ENCODE measurements around the gene P2RX5. TPM values are rescaled to one million over a fixed set of nuclear protein-coding genes. Genes with fewer than 3 reads are reported as not detected.
A peak's percentile ranks its signal among the peaks of the same experiment; 100 is the strongest.

P2RX5 gene
- total and polyA plus RNA-seq, 2 donors (not counting 3 experiments of a cell fraction or from before 2014, with no cell fraction given): 0.19 to 0.22 TPM

GRCh38 chr17:3732210-3732621 is 36.3 kb upstream of the P2RX5 start:
- H3K4me1 ChIP-seq (ENCODE audit: control insufficient read depth, extremely low read depth, insufficient read depth, low read length): no peaks in the 10 kb centered on the region
- no peak for TF ChIP-seq GATA2 (IDR thresholded peaks at IDR 0.05; ENCODE audit: insufficient read depth, insufficient read length, low read depth, low read length)
- dilution Hi-C loops (cut with MboI; ENCODE audit: extremely low pct_ligation_motif_present, low sequenced_read_pairs): no loop called here
- H3K9ac ChIP-seq (replicated peaks; ENCODE audit: extremely low read depth, insufficient read depth, low read length): no peak overlapping the region
- H2AFZ ChIP-seq (ENCODE audit: low read depth, low read length): no peak overlapping the region
- H4K20me1 ChIP-seq (replicated peaks; ENCODE audit: control insufficient read depth, extremely low read depth, insufficient read depth, low read length): no peaks in the 10 kb centered on the region
- no peak overlapping the region for H3K27ac ChIP-seq (ENCODE audit: insufficient read depth, low read depth, low read length)
- H3K4me3 ChIP-seq (replicated peaks in 1 of 3; ENCODE audit: insufficient read depth in 1 of 3, low read depth in 1 of 3, low read length in 3 of 3): no peak overlapping the region
- POLR2A ChIA-PET: interaction anchor here (0.6 kb wide), 1 partner anchor 105 kb away, joined by 3 read pairs; no protein-coding TSS in a partner anchor
- peaks cover 0 to under 1% of the 10 kb centered on the region in 2 experiments for H3K27me3 ChIP-seq (ENCODE audit: control insufficient read depth in 2 of 2, insufficient read depth in 2 of 2, low read length in 2 of 2)
- no peaks in the 10 kb centered on the region for H3K36me3 ChIP-seq (ENCODE audit: control insufficient read depth in 2 of 2, extremely low read depth in 1 of 2, insufficient read depth in 2 of 2, low read length in 2 of 2)
- BruUV-seq (replicated peaks): no TSS peak
- CTCF ChIA-PET: interaction anchor here (0.6 to 1.0 kb wide), 5 partner anchors 24 to 885 kb away, joined by 3 to 7 read pairs (median 3); no protein-coding TSS in a partner anchor
- no peak overlapping the region for H3K4me2 ChIP-seq (ENCODE audit: insufficient read depth, low read length)
- FAIRE-seq (no peak), DNase-seq (ENCODE audit: low read depth, low spot score) (no peak)
- no peaks in the 10 kb centered on the region for H3K9me1 ChIP-seq (replicated peaks; ENCODE audit: control insufficient read depth, extremely low read depth, insufficient read depth, low read length)
- intact Hi-C loops (cut with micrococcal nuclease): no loop called here
- no peaks in the 10 kb centered on the region for H3K9me3 ChIP-seq (replicated peaks; ENCODE audit: control insufficient read depth, insufficient read depth, low read length)
- peaks cover 2% of the 10 kb centered on the region for H3K79me2 ChIP-seq (ENCODE audit: control insufficient read depth, insufficient read depth, low read length)

GRCh38 chr17:3730881-3731429 is 35.0 kb upstream of the P2RX5 start:
- dilution Hi-C loops (cut with MboI; ENCODE audit: extremely low pct_ligation_motif_present, low sequenced_read_pairs): no loop called here
- ChIA-PET POLR2A (interaction anchor here (0.6 kb wide), 1 partner anchor 248 kb away, joined by 3 read pairs; no protein-coding TSS in a partner anchor), CTCF (no interaction called here)
- no TSS peak for BruUV-seq (replicated peaks)
- Histone ChIP-seq H3K4me1 (ENCODE audit: control insufficient read depth, extremely low read depth, insufficient read depth, low read length) (no peaks in the 10 kb centered on the region), H3K9ac (replicated peaks; ENCODE audit: extremely low read depth, insufficient read depth, low read length) (no peak overlapping the region), H3K27ac (ENCODE audit: insufficient read depth, low read depth, low read length) (no peak overlapping the region), H4K20me1 (replicated peaks; ENCODE audit: control insufficient read depth, extremely low read depth, insufficient read depth, low read length) (no peaks in the 10 kb centered on the region), H2AFZ (ENCODE audit: low read depth, low read length) (no peak overlapping the region), H3K4me2 (ENCODE audit: insufficient read depth, low read length) (no peak overlapping the region), H3K79me2 (ENCODE audit: control insufficient read depth, insufficient read depth, low read length) (peaks cover 12% of the 10 kb centered on the region), H3K36me3 (ENCODE audit: control insufficient read depth in 2 of 2, extremely low read depth in 1 of 2, insufficient read depth in 2 of 2, low read length in 2 of 2) (peaks cover 0 to 4% of the 10 kb centered on the region in 2 experiments), H3K9me3 (replicated peaks; ENCODE audit: control insufficient read depth, insufficient read depth, low read length) (no peaks in the 10 kb centered on the region), H3K4me3 (replicated peaks in 1 of 3; ENCODE audit: insufficient read depth in 1 of 3, low read depth in 1 of 3, low read length in 3 of 3) (no peak overlapping the region), H3K9me1 (replicated peaks; ENCODE audit: control insufficient read depth, extremely low read depth, insufficient read depth, low read length) (no peaks in the 10 kb centered on the region), H3K27me3 (ENCODE audit: control insufficient read depth in 2 of 2, insufficient read depth in 2 of 2, low read length in 2 of 2) (no peaks in the 10 kb centered on the region)
- intact Hi-C loops (cut with micrococcal nuclease): no loop called here
- DNase-seq (ENCODE audit: low read depth, low spot score) (no peak), FAIRE-seq (peak; percentile 59)
- TF ChIP-seq GATA2 (IDR thresholded peaks at IDR 0.05; ENCODE audit: insufficient read depth, insufficient read length, low read depth, low read length): no peak

Measured in endothelial cell of umbilical vein (primary cell).